Panc1 (cell line): ENCODE data around the gene NOTCH1.

Source experiments
- CTCF ChIP-seq: fragments of 450-650 bp; IDR thresholded peaks from 2 replicates; pipeline ENCODE4 v1.5.1; 2017; ENCODE audit warnings: mild to moderate bottlenecking
- POLR2AphosphoS5 ChIP-seq: IDR thresholded peaks from 2 replicates; pipeline ENCODE4 v1.6.1; 2012; ENCODE audit warnings: mild to moderate bottlenecking, low read depth, low read length, moderate library complexity
- SIN3A ChIP-seq: IDR thresholded peaks from 2 replicates; pipeline ENCODE4 v1.6.1; 2012; ENCODE audit warnings: low read depth, mild to moderate bottlenecking, low read length, moderate library complexity, borderline replicate concordance; ENCODE audit not compliant: insufficient read depth
- TCF7L2 ChIP-seq: IDR thresholded peaks from 2 replicates; pipeline ENCODE4 v1.6.1; 2011; ENCODE audit warnings: mild to moderate bottlenecking, low read depth, low read length, inconsistent platforms

GRCh38 chr9:136556166-136556565 is 10.3 kb upstream of the NOTCH1 start:
- TF ChIP-seq CTCF (no peak), POLR2AphosphoS5 (no peak), SIN3A (no peak), TCF7L2 (no peak)
